ENCODE results near the gene MAP3K15.

MAP3K15 gene

GRCh38 chrX:19389227-19389845, 126.0 kb downstream of the MAP3K15 start:
- TF ChIP-seq SIN3A (IDR thresholded peaks at IDR 0.05; ENCODE audit: borderline replicate concordance, insufficient read depth, low read length) (no peak), FOXP2 (optimal IDR thresholded peaks at IDR 0.05; ENCODE audit: borderline replicate concordance, extremely low read depth, extremely low read length, insufficient read depth) (no peak), POLR2AphosphoS5 (IDR thresholded peaks at IDR 0.05; ENCODE audit: low read depth, low read length) (no peak), TAF1 (IDR thresholded peaks at IDR 0.05; ENCODE audit: borderline replicate concordance, insufficient read depth, low read length) (no peak)
- TF ChIP-seq, protein P1, sequence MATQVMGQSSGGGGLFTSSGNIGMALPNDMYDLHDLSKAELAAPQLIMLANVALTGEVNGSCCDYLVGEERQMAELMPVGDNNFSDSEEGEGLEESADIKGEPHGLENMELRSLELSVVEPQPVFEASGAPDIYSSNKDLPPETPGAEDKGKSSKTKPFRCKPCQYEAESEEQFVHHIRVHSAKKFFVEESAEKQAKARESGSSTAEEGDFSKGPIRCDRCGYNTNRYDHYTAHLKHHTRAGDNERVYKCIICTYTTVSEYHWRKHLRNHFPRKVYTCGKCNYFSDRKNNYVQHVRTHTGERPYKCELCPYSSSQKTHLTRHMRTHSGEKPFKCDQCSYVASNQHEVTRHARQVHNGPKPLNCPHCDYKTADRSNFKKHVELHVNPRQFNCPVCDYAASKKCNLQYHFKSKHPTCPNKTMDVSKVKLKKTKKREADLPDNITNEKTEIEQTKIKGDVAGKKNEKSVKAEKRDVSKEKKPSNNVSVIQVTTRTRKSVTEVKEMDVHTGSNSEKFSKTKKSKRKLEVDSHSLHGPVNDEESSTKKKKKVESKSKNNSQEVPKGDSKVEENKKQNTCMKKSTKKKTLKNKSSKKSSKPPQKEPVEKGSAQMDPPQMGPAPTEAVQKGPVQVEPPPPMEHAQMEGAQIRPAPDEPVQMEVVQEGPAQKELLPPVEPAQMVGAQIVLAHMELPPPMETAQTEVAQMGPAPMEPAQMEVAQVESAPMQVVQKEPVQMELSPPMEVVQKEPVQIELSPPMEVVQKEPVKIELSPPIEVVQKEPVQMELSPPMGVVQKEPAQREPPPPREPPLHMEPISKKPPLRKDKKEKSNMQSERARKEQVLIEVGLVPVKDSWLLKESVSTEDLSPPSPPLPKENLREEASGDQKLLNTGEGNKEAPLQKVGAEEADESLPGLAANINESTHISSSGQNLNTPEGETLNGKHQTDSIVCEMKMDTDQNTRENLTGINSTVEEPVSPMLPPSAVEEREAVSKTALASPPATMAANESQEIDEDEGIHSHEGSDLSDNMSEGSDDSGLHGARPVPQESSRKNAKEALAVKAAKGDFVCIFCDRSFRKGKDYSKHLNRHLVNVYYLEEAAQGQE (IDR thresholded peaks at IDR 0.05; ENCODE audit: insufficient read depth in 1 of 2, low read depth in 2 of 2, low read length in 2 of 2) = no peak

DNA sequence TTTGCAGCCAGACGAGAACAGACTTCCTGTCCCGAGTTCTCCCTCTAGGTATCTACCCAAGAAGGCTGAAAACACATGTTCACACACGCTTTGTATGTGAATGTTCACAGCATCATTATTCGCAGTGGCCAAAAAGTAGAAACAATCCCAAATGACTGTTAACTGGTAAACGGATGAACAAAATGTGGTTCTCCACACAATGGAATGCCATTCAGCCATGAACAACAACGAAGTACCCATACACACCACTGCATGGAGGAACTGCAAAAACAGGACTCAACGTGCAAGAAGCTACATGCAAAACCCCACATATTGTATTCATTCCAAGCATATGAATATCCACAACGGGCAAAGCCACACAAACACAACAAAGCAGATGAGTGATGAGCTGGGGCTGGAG, 126.6 kb downstream of the MAP3K15 start:
- TF ChIP-seq TAF1 (IDR thresholded peaks at IDR 0.05; ENCODE audit: borderline replicate concordance, insufficient read depth, low read length) (no peak), FOXP2 (optimal IDR thresholded peaks at IDR 0.05; ENCODE audit: borderline replicate concordance, extremely low read depth, extremely low read length, insufficient read depth) (no peak), POLR2AphosphoS5 (IDR thresholded peaks at IDR 0.05; ENCODE audit: low read depth, low read length) (no peak), SIN3A (IDR thresholded peaks at IDR 0.05; ENCODE audit: borderline replicate concordance, insufficient read depth, low read length) (no peak)
- TF ChIP-seq, protein P1 (IDR thresholded peaks at IDR 0.05; ENCODE audit: insufficient read depth in 1 of 2, low read depth in 2 of 2, low read length in 2 of 2) = no peak

DNA sequence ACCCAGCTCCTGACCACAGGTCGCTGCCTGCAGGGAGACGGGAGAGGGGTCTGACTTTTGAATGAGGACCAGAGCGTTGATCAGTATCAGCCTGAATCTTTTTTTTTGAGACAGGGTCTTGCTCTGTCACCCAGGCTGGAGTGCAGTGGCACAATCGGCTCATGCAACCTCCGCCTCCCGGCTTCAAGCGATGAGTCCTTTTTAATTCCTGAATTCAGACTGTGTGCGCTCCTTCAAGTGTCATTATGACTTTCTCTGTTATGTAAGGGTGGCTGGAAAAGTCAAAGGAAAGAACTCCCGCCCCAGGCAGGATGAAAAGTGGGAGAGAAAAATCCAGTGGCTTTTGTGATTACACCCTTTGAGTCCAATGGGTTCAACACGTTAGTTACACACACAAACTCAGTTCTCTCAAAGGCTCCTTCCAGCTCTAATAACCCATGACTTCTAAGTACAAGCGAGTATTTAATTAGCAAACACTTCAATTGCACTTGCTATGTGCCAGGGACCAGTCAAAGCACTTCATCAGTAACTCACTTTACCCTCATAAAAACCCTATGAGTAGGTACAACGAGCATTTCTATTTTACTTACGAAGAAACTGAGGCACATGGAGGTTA, 127.1 kb downstream of the MAP3K15 start:
- TF ChIP-seq SIN3A (IDR thresholded peaks at IDR 0.05; ENCODE audit: borderline replicate concordance, insufficient read depth, low read length) (no peak), TAF1 (IDR thresholded peaks at IDR 0.05; ENCODE audit: borderline replicate concordance, insufficient read depth, low read length) (no peak), POLR2AphosphoS5 (IDR thresholded peaks at IDR 0.05; ENCODE audit: low read depth, low read length) (no peak), FOXP2 (optimal IDR thresholded peaks at IDR 0.05; ENCODE audit: borderline replicate concordance, extremely low read depth, extremely low read length, insufficient read depth) (no peak)
- TF ChIP-seq, protein P1 (IDR thresholded peaks at IDR 0.05; ENCODE audit: insufficient read depth in 1 of 2, low read depth in 2 of 2, low read length in 2 of 2) = no peak

DNA sequence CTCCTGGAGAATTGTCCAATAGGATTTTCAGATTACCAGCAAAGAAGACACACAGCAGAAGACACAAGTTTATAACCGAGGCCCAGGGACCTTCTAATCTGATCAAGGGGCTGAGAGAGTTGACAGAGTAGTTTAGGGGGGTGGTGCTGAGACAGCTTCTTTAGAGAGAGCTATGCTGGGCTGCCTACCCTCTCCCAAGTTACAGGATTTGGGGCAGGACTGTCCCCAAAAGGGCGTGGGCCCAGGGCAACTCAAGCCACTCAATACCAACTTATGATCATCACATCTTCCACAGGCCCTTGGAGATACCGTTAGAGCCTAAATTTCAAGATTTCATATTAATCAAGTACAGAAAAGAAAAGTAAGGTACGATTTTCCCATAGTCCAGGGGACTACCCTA, 128.6 kb downstream of the MAP3K15 start:
- no peak for TF ChIP-seq FOXP2 (optimal IDR thresholded peaks at IDR 0.05; ENCODE audit: borderline replicate concordance, extremely low read depth, extremely low read length, insufficient read depth)
- no peak for TF ChIP-seq POLR2AphosphoS5 (IDR thresholded peaks at IDR 0.05; ENCODE audit: low read depth, low read length)
- TF ChIP-seq TAF1 (IDR thresholded peaks at IDR 0.05; ENCODE audit: borderline replicate concordance, insufficient read depth, low read length) = no peak
- no peak for TF ChIP-seq SIN3A (IDR thresholded peaks at IDR 0.05; ENCODE audit: borderline replicate concordance, insufficient read depth, low read length)
- TF ChIP-seq, protein P1 (IDR thresholded peaks at IDR 0.05; ENCODE audit: insufficient read depth in 1 of 2, low read depth in 2 of 2, low read length in 2 of 2) = no peak
